ENCODE results near the gene FBN1.

FBN1 gene

GRCh38 chr15:48475600-48476395 is 169.7 kb downstream of the FBN1 start:
- DNase-seq (ENCODE audit: low read depth in 1 of 2, low spot score in 1 of 2) = no peak

- DNase-seq (ENCODE audit: low read depth in 1 of 2, low spot score in 1 of 2) = no peak
Observed at GRCh38 chr15:48473667-48474066, 171.8 kb downstream of the FBN1 start.

- DNase-seq (ENCODE audit: low read depth in 1 of 2, low spot score in 1 of 2) = no peak
Observed at GRCh38 chr15:48472756-48473155, 172.8 kb downstream of the FBN1 start.

- no peak for DNase-seq (ENCODE audit: low read depth in 1 of 2, low spot score in 1 of 2)
Observed at GRCh38 chr15:48471073-48471472, 174.4 kb downstream of the FBN1 start.

GRCh38 chr15:48470096-48470495 is 175.4 kb downstream of the FBN1 start:
- no peak for DNase-seq (ENCODE audit: low read depth in 1 of 2, low spot score in 1 of 2)

- no peak for DNase-seq (ENCODE audit: low read depth in 1 of 2, low spot score in 1 of 2)
Observed at GRCh38 chr15:48469681-48470080, 175.8 kb downstream of the FBN1 start.

GRCh38 chr15:48469271-48469670 is 176.2 kb downstream of the FBN1 start:
- no peak for DNase-seq (ENCODE audit: low read depth in 1 of 2, low spot score in 1 of 2)

- no peak for DNase-seq (ENCODE audit: low read depth in 1 of 2, low spot score in 1 of 2)
Observed at GRCh38 chr15:48467801-48468200, 177.7 kb downstream of the FBN1 start.

DNA sequence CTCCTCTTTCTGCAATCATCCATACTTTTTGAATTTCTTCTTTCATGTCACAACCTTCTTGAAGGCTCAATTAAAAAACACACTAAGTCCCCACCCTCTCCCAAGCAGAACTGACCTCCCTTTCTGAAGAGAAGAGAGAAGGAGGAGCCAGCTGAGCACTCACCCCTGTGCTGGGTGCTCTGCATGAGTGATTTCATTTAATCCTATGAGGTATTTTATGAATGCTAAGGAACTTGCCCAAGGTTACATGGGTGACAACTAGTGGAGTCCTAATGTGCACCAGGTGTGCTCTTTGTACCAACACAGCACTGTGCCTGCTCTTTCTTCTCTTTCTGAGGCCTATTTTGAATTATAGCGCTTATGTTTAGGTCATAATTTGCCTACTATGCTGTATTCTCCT is 178.7 kb downstream of the FBN1 start:
- DNase-seq (ENCODE audit: low read depth in 1 of 2, low spot score in 1 of 2) = no peak

GRCh38 chr15:48466079-48466478 is 179.4 kb downstream of the FBN1 start:
- no peak for DNase-seq (ENCODE audit: low read depth in 1 of 2, low spot score in 1 of 2)

DNA sequence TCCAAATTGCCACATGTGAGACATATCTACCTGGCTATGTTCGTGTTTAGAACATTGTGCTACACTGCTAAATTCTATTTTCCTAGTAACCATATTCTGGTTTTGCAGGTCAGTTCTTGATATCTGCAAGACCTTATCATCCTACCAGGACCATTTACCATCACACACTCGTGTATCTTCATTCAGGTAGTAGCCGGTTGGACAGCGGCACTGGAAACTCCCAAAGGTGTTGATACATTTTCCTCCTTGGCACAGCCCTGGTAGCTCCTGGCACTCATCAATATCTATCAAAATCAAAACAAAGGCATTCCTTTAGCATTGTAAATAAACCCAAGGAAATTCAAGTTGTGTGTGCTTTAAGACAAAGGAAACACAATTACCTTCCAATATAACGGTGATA is 180.1 kb downstream of the FBN1 start:
- DNase-seq (ENCODE audit: low read depth in 1 of 2, low spot score in 1 of 2) = no peak

DNA sequence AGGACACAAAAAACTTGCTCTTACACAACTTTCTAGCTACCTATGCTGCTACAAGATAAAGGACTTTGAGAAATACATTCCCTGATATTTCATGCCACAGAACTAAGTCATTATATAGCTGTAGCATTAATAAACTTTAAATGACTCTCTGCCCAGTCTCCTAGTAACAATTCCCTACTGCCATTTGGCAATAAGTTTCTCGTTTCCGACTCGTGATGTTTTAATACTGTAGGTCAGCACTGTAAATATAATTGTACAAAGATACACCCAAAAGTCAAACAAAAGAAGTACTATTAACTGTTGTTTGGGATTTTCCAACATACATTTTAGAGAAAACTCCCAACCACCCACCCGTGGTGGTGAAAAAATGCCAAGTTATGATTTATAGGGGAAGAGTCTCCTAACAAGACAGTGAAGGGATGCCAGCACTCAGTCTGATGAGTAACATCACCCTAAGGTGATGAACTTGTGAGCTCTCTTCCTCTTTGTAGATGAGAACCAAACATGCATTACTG is 182.1 kb downstream of the FBN1 start:
- no peak for DNase-seq (ENCODE audit: low read depth in 1 of 2, low spot score in 1 of 2)

DNA sequence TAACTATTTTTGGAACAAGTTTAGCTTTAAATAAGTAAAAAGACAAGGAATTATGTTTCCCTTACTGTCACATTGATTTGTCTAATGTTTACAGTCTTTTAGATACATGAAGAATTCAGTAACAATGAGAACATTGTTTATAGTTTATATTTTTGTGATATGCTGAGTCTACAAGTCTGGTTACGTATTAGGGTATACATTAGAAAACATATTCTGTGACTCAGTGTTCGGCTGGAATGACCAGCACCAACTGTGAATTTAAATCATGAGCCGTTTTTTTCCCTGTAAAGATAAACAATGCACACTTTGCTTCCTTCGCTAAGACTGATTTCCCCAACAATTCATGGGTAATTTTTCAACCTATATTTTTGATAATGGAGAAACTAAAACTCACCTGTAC is 182.8 kb downstream of the FBN1 start:
- no peak for DNase-seq (ENCODE audit: low read depth in 1 of 2, low spot score in 1 of 2)

DNA sequence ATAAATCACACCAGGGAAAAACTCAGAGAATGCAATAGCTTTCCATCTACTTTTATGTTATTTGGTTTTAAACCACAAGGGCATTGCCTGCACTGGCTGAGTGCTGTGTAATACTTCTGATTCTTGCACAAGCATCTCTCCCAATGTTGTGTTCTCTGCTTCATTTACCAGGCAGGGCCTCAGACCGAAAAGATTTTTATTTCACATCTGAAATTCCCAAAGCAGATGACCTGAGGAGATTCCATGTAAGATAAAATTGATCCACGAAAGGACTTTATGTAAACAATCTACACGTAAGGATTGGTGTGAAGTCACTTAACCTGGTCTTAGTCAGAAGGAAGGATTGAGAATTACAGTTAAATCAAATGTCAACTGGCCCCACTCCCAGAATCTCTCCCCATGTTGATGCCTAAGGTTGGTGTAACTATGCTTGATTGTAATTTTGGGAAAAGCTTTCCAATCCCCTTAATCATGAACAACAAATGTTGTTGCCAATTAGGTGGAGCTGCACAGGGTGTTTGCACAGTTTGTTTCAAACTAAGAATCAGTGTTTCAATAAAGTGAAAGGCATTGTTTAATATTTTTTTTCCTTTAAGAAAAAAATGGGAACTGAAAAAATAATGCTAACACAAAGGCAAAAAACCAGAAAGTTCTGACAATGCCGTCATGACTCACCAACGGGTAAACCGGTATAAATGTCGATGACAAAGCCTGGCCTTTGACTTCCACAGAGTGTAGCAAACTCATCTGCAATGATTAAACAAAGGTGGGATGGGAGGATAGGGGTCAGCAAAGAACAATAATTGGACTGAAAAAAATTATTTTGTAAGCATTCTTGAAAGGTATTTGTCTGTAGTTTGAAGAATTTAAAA is 185.7 kb downstream of the FBN1 start:
- no peak for DNase-seq (ENCODE audit: low read depth in 1 of 2, low spot score in 1 of 2)

DNA sequence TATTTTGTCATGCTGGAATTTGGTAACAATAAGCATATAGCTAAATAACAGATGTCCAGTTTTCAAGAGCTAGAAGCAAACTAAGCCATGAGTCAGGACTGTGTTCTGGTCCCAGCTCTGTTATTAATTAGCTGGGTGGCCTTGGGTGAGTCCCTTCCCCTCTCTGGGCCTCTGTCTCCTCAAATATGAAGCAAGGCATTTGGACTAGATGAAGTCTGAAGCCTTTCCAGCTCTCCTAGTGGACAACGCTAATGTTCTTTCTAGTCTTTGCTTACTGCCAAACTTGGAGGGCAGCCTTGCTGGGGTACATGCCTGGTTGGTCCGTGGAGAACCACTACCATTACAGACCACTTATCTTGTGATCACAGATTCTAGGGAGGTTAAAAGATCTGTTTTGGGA is 186.6 kb downstream of the FBN1 start:
- no peak for DNase-seq (ENCODE audit: low read depth in 1 of 2, low spot score in 1 of 2)

GRCh38 chr15:48456134-48456533 is 189.4 kb downstream of the FBN1 start:
- no peak for DNase-seq (ENCODE audit: low read depth in 1 of 2, low spot score in 1 of 2)

GRCh38 chr15:48451736-48452135 is 193.8 kb downstream of the FBN1 start:
- no peak for DNase-seq (ENCODE audit: low read depth in 1 of 2, low spot score in 1 of 2)

- DNase-seq (ENCODE audit: low read depth in 1 of 2, low spot score in 1 of 2) = no peak
Observed at GRCh38 chr15:48451241-48451640, 194.3 kb downstream of the FBN1 start.

- DNase-seq (ENCODE audit: low read depth in 1 of 2, low spot score in 1 of 2) = no peak
Observed at GRCh38 chr15:48449734-48450133, 195.8 kb downstream of the FBN1 start.

DNA sequence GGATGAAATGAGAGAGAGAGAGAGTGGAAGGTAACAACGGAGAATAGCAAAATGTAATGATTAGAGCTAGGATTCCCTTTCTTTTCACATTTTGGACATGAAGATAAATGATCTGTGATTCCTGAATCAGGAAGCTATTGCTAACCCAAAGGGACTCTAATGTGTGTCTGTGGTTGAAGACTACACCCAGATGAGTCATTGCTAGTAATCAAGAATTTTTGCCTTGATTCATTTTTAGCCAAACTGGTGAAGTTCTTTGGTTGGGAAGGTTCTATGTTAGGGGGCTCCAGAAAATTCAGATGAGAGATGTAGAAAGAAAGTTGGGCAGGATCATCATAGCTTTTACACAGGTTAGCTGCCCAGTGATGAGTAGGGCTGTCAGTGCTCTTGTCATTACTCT is 197.9 kb downstream of the FBN1 start:
- no peak for DNase-seq (ENCODE audit: low read depth in 1 of 2, low spot score in 1 of 2)

- DNase-seq (ENCODE audit: low read depth in 1 of 2, low spot score in 1 of 2) = no peak
Observed at GRCh38 chr15:48447058-48447457, 198.5 kb downstream of the FBN1 start.

- no peak for DNase-seq (ENCODE audit: low read depth in 1 of 2, low spot score in 1 of 2)
Observed at GRCh38 chr15:48442011-48442410, 203.5 kb downstream of the FBN1 start.

All from activated CD4-positive, alpha-beta T cell treated with anti-CD3 and anti-CD28 coated beads, Interleukin-2, amount 50 U/mL, for 24 hours (primary cell).